Thyroid gland (tissue), 4 donors: Measurements from ENCODE around the gene UHRF2.

ENCODE experiments used
- CTCF ChIP-seq, 6 experiments: fragments of 200-600 bp in 3 of 6; fragments of 450-650 bp in 3 of 6; sonication (generic) in 3 of 6; IDR thresholded peaks; one replicate each; pipeline ENCODE4 v1.5.1; 2016 to 2019; ENCODE audit warnings: antibody characterized with exemption in 6 of 6, mild to moderate bottlenecking in 2 of 6, inconsistent platforms in 1 of 6, moderate library complexity in 1 of 6
- POLR2A ChIP-seq, 2 donors: fragments of 450-650 bp; IDR thresholded peaks; one replicate each; pipeline ENCODE4 v1.6.1; 2017; ENCODE audit warnings: antibody characterized with exemption in 2 of 2, mild to moderate bottlenecking in 2 of 2, moderate library complexity in 1 of 2

GRCh38 chr9:6535594-6535993 lies 122.6 kb downstream of the UHRF2 start:
- TF ChIP-seq CTCF (IDR thresholded peaks at IDR 0.05) (no peak), POLR2A (IDR thresholded peaks at IDR 0.05) (no peak)
